Measurements from ENCODE around the gene GUCY2C.

GRCh38 chr12:14731821-14732220, 35.4 kb upstream of the GUCY2C start:
- TF ChIP-seq POLR2A (IDR thresholded peaks at IDR 0.05) = no peak
- TF ChIP-seq CTCF (IDR thresholded peaks at IDR 0.05) = no peak
